Ovary (tissue), 9 donors: ENCODE measurements around the gene RBBP8NL. TPM values are rescaled to one million over a fixed set of nuclear protein-coding genes. Genes with fewer than 3 reads are reported as not detected.

ENCODE experiments used
- DNase-seq, 5 donors: peaks; one replicate each; pipeline ENCODE4 v3.0.0-alpha.2; 2019 to 2020
- H3K27ac ChIP-seq, 2 donors: fragments of 200-600 bp; one replicate each; pipeline versions ENCODE4 v1.5.1 to v1.8.0; 2019 to 2022
- H3K27me3 ChIP-seq: fragments of 200-600 bp; one replicate; pipeline ENCODE4 v1.8.0; 2022
- H3K36me3 ChIP-seq: fragments of 200-600 bp; sonication (generic); one replicate; pipeline ENCODE4 v1.5.1; 2019
- H3K4me1 ChIP-seq: one replicate; pipeline ENCODE4 v1.8.1; 2013; ENCODE audit warnings: mild to moderate bottlenecking, moderate library complexity; ENCODE audit not compliant: insufficient read depth
- H3K4me3 ChIP-seq: fragments of 200-600 bp; sonication (generic); one replicate; pipeline ENCODE4 v1.5.1; 2017
- H3K9me3 ChIP-seq, 2 donors: fragments of 200-600 bp in 1 of 2; sonication (generic) in 1 of 2; one replicate each; pipeline versions ENCODE4 v1.5.1 to v1.8.1; 2013 to 2019; ENCODE audit warnings: mild to moderate bottlenecking in 1 of 2, moderate library complexity in 1 of 2
- CTCF ChIP-seq, 3 donors: fragments of 450-650 bp in 2 of 3; fragments of 200-600 bp in 1 of 3; IDR thresholded peaks; one replicate each; pipeline versions ENCODE4 v1.5.1 to v1.8.0; 2016 to 2022; ENCODE audit warnings: antibody characterized with exemption in 3 of 3, mild to moderate bottlenecking in 1 of 3
- EP300 ChIP-seq: sonication (generic); formaldehyde crosslinking; IDR thresholded peaks from one replicate; pipeline ENCODE4 v1.6.1; 2017; ENCODE audit warnings: antibody characterized with exemption
- POLR2A ChIP-seq: fragments of 450-650 bp; IDR thresholded peaks from one replicate; pipeline ENCODE4 v1.6.1; 2017; ENCODE audit warnings: antibody characterized with exemption, mild to moderate bottlenecking, moderate library complexity
- WGBS, 3 donors: extraction: QIAGEN DNeasy Blood & Tissue Kit in 1 of 3; methylation state at CpG; one replicate each; pipeline versions ENCODE4 v1.1.5 to v1.1.7; 2013 to 2017; 5-methylcytosine and 5-hydroxymethylcytosine counted together
- intact Hi-C, 4 donors: fragments of 100-400 bp; cut with DNase I; formaldehyde crosslinking; loops; one replicate each; pipeline versions ENCODE4 v1.11.0 to v1.15.1; 2022 to 2023
- polyA plus RNA-seq, 2 donors: library from polyadenylated mRNA; stranded (reverse); fragments of 200-250 nt in 1 of 2; fragments of 350-450 nt in 1 of 2; fragmentation: Illumina TruSeq in 1 of 2; extraction: RNeasy Lipid Tissue Mini Kit (QIAGEN cat#74804) in 1 of 2; gene quantifications; one replicate each; pipeline ENCODE4 v1.2.3, GENCODE V29; 2013 to 2014
- total RNA-seq, 7 donors: library from RNA; depleted of rRNA in 2 of 7; stranded (reverse); fragments of >200 nt in 2 of 7; fragmentation: NEBNext Ultra II Directional in 3 of 7; extraction: Animal tissue kit (Norgen Biotek cat#: 25700) in 3 of 7; gene quantifications; one replicate each; pipeline versions ENCODE4 v1.1.0 to v1.2.4, GENCODE V29; 2016 to 2023
- donor health status: DM: no; HTN: no; CAD: no; lungs with moderate emphysema.
- donor health status: DM: no; HTN: no; CAD: no.
- donor health status: Bipolar disorder and iron deficiency.
- donor health status: DM: yes; HTN: yes; CAD: no.
- donor health status: DM: no; HTN: no; CAD: no.
- donor health status: DM: yes; HTN: yes; CAD: no.

Gene RBBP8NL
- total and polyA plus RNA-seq, 9 donors: 0.32 to 0.46 TPM; not detected in 7

DNA sequence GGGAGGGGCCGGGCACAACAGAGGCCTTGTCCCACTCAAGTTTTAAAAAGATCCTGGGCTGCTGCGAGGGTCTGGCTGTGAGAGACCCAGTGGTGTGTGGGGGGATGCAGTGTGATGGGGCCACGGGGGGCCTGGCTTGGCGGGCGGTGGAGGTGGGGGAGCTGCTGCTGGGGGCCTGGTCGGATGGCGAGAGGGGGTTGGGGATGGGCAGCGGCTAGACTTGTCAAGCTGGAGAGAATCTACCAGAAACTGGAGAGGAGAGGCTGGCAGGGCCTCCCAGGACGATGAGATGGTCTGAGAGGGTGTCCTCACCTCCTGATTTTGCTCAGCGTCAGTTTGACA lies 35.3 kb downstream of the RBBP8NL start:
- Histone ChIP-seq H3K4me1 (peaks cover 9% of the 10 kb centered on the region), H3K27ac (no peak overlapping the region), H3K4me3 (no peak overlapping the region), H3K36me3 (no peaks in the 10 kb centered on the region), H3K9me3 (no peaks in the 10 kb centered on the region), H3K27me3 (no peaks in the 10 kb centered on the region)
- intact Hi-C loops: no loop called here
- 71 to 78% (median 74%) methylated on average over 10 of the region's 10 CpGs for WGBS, 3 donors
- DNase-seq: no peak
- TF ChIP-seq EP300 (no peak), CTCF (IDR thresholded peaks at IDR 0.05) (no peak), POLR2A (no peak)

GRCh38 chr20:62391165-62392076 lies 35.9 kb downstream of the RBBP8NL start:
- 79 to 85% (median 80%) methylated on average over 43 to 44 of the region's 44 CpGs for WGBS, 3 donors
- H3K27ac ChIP-seq: no peak overlapping the region
- TF ChIP-seq EP300 (no peak), POLR2A (no peak), CTCF (IDR thresholded peaks at IDR 0.05) (no peak)

DNA sequence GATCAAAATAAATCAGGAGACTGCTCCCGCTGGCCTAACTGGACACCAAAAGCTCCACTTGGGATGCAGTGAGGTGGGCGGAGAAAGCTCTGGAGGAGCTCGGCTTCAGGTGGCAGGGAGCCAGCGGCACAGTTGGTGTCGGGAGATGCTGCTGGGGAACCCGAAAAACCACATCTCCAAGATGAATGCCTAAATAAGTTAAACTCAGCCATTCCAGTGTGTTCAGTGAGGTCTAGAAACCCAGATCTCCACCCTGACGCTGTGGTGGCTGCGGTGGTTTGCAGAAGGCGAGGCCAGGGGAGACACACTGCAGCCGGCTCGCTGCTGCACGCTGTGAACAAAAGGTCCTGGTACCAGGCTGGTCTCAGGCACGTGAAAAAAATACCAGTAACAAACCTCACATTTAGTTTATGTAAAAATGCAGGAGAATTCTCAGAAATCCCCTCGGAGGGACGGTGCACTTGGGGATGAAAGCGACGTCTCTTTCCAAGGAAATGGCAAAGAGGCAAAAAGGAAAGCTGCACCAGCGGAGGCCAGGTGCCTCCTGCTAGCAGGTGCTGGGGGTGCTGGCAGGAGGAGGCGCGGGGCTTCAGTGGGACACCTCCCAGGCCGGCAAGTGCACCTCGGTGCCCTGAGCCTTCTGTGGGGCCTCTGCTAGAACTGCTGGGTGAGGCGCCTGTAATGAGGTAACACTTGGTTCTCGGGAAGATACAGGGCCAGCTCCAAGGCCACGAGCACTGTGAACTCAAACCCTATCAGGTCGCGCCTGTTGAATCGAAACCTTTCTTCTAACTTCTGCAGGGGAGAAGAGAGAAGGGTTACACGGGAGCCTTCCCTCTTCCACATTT lies 36.8 kb downstream of the RBBP8NL start:
- TF ChIP-seq POLR2A (no peak), CTCF (IDR thresholded peaks at IDR 0.05) (no peak), EP300 (no peak)
- no peaks in the 10 kb centered on the region for H3K9me3 ChIP-seq
- WGBS, 3 donors: 63 to 69% (median 65%) methylated on average over 28 to 29 of the region's 29 CpGs
- H3K4me1 ChIP-seq: peaks cover 9% of the 10 kb centered on the region
- no peak overlapping the region for H3K27ac ChIP-seq
- H3K4me3 ChIP-seq: no peak overlapping the region
- no peaks in the 10 kb centered on the region for H3K27me3 ChIP-seq
- no peak for DNase-seq
- H3K36me3 ChIP-seq: no peaks in the 10 kb centered on the region
- intact Hi-C loops: no loop called here

More at GRCh38 chr20:62391165-62392076, 35.9 kb downstream of the RBBP8NL start:
- Histone ChIP-seq H3K9me3 (no peaks in the 10 kb centered on the region), H3K36me3 (no peaks in the 10 kb centered on the region), H3K27me3 (no peaks in the 10 kb centered on the region), H3K4me1 (peaks cover 9% of the 10 kb centered on the region), H3K4me3 (no peak overlapping the region)
- no peak for DNase-seq
- intact Hi-C loops: no loop called here

- peaks cover 9% of the 10 kb centered on the region for H3K4me1 ChIP-seq
- H3K4me3 ChIP-seq: no peak overlapping the region
- 66 to 82% (median 72%) methylated on average over 5 of the region's 5 CpGs for WGBS, 3 donors
- H3K9me3 ChIP-seq: no peaks in the 10 kb centered on the region
- TF ChIP-seq EP300 (no peak), CTCF (IDR thresholded peaks at IDR 0.05) (no peak), POLR2A (no peak)
- no peaks in the 10 kb centered on the region for H3K36me3 ChIP-seq
- no peaks in the 10 kb centered on the region for H3K27me3 ChIP-seq
- H3K27ac ChIP-seq: no peak overlapping the region
- DNase-seq: no peak
- intact Hi-C loops: loop anchor here in 3 of 4 donors (5.0 kb wide), 3 partner anchors 152 to 377 kb away; partner anchors contain the start of gene OSBPL2 (in 1 of the 3)
These were observed 37.7 kb downstream of the RBBP8NL start for GRCh38 chr20:62389601-62390087.
